Ectodermal cell (in vitro differentiated cells): ENCODE results near the gene FCRL2.

ENCODE experiments used
- H3K27ac ChIP-seq: 2 replicates; pipeline ENCODE4 v1.7.0; 2013; ENCODE audit warnings: mild to moderate bottlenecking, low read depth, low read length; ENCODE audit not compliant: insufficient read depth, poor library complexity, severe bottlenecking
- H3K27me3 ChIP-seq: 2 replicates; pipeline ENCODE4 v1.7.0; 2013; ENCODE audit warnings: mild to moderate bottlenecking, low read length; ENCODE audit not compliant: insufficient read depth, control insufficient read depth, poor library complexity, severe bottlenecking
- H3K36me3 ChIP-seq: one replicate; pipeline ENCODE4 v1.7.0; 2013; ENCODE audit warnings: low read length; ENCODE audit not compliant: control insufficient read depth, insufficient read depth
- H3K4me1 ChIP-seq: one replicate; pipeline ENCODE4 v1.7.0; 2013; ENCODE audit warnings: low read length; ENCODE audit not compliant: control insufficient read depth, insufficient read depth
- H3K4me3 ChIP-seq: 2 replicates; pipeline ENCODE4 v1.7.0; 2013; ENCODE audit warnings: low read depth, low read length, control low read depth; ENCODE audit not compliant: insufficient read depth
- H3K9me3 ChIP-seq: 2 replicates; pipeline ENCODE4 v1.7.0; 2013; ENCODE audit warnings: mild to moderate bottlenecking, low read length, moderate library complexity; ENCODE audit not compliant: control insufficient read depth
- WGBS, 2 experiments: methylation state at CpG; one replicate each; pipeline ENCODE4 v1.1.7; 2013; ENCODE audit warnings: missing lambda C conversion rate in 2 of 2; 5-methylcytosine and 5-hydroxymethylcytosine counted together

The FCRL2 gene

DNA sequence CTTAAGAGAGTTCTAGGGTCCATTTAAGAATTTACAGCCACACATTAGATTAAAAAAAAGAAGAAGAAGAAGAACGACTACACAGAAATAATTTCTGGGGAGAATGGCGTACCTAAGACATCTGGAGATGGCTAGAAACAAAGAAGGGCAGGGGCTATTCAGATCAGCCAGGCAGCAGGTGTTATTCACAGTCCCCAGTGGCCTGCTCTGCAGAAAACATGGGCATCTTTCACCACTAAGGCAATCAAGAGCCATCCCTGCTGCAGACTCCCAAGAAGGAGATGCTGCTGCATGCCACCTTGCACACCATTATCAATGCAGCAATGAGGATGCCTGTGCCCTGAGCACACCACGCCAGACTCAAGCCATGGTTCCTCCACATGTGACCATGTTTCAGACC is 7.9 kb upstream of the FCRL2 start:
- no peaks in the 10 kb centered on the region for H3K9me3 ChIP-seq
- H3K4me3 ChIP-seq = no peak overlapping the region
- H3K27me3 ChIP-seq = no peaks in the 10 kb centered on the region
- H3K36me3 ChIP-seq = no peaks in the 10 kb centered on the region
- H3K4me1 ChIP-seq = no peaks in the 10 kb centered on the region
- H3K27ac ChIP-seq = no peak overlapping the region
- 93 to 96% methylated on average over 3 of the region's 3 CpGs for WGBS, 2 experiments

DNA sequence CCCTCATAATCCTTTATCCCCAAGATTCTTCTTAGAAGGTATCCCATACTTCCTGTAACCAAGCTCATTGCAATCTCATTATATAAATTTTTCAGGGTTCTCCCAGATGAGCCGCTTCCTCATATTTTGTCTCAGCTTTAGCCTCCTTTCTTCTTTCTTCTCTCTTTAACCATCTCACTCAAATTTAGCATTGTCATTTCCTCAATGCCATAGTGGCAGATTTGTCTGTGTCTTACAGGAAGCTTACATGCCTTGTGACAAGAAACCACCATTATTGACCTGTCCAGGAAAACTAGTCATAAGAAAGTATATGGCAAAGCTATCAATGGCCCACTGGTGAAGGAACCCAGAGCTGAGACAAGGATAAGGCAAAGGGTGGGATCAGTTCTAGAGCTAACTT is 6.0 kb upstream of the FCRL2 start:
- Histone ChIP-seq H3K27ac (no peak overlapping the region), H3K27me3 (no peaks in the 10 kb centered on the region), H3K9me3 (no peaks in the 10 kb centered on the region), H3K36me3 (no peaks in the 10 kb centered on the region), H3K4me1 (no peaks in the 10 kb centered on the region), H3K4me3 (no peak overlapping the region)
- 91 to 92% methylated on average over 1 of the region's 1 CpG for WGBS, 2 experiments

DNA sequence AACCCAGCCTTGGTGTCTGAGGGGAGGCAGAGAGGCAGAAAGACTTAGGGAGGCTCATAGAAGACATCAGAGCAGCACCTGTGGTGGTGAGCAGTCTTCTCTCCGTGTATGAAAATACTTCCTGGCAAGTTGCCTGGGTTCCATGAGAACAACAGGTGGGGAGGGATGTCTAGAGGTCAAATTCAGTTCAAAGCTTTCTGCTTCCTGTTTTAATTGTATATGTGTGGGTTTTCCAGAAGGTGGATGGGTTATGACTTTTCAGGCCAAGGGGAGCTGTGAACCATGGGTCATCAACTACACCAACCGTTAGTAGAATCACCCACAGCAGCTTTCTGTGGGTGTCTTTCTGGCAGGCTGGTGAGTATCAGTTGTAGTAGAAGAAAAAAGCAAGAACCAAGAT is 4.1 kb upstream of the FCRL2 start:
- H3K9me3 ChIP-seq = no peaks in the 10 kb centered on the region
- no peaks in the 10 kb centered on the region for H3K36me3 ChIP-seq
- no peaks in the 10 kb centered on the region for H3K27me3 ChIP-seq
- H3K4me1 ChIP-seq = no peaks in the 10 kb centered on the region
- WGBS, 2 experiments = 85 to 93% methylated on average over 1 to 2 of the region's 2 CpGs
- no peak overlapping the region for H3K4me3 ChIP-seq
- no peak overlapping the region for H3K27ac ChIP-seq

DNA sequence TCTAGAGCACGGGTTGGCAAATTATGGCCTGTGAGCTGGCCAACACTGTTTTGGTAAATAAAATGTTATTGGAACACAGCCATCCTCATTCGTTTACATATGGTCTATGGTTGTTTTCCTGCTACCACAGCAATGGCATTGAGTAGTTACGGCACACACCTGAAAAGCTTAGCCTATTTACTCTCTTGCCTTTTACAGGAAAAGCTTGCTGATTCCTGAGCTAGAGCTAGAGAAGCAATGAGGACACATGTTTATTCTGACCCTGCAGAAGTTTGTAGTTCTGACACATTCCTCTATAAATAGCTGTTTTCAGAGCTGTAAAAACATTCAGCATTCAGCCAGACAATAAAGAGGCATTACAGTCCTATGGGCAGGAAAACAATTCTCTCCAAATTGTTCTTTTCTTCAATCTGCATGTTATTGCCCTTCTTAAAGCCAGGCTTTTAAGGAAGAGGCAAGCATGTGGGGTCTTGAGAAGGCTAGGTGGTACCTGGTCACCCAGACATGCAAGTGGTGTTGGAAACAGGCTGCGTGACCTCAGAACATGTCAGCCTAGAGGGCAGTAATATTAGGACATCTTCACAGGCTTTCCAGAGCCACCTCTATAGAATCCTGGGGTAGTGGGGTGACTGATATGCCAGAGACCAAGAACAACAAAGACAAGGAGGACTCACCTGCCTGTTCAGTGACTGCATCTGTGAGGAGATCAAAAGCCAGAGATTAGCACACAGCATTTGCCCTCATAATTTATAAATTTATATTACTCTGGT is 1.6 kb downstream of the FCRL2 start:
- Histone ChIP-seq H3K27me3 (no peaks in the 10 kb centered on the region), H3K36me3 (no peaks in the 10 kb centered on the region), H3K4me1 (no peaks in the 10 kb centered on the region), H3K9me3 (no peaks in the 10 kb centered on the region), H3K4me3 (no peak overlapping the region), H3K27ac (no peak overlapping the region)
- WGBS, 2 experiments = 83 to 92% methylated on average over 4 of the region's 4 CpGs

DNA sequence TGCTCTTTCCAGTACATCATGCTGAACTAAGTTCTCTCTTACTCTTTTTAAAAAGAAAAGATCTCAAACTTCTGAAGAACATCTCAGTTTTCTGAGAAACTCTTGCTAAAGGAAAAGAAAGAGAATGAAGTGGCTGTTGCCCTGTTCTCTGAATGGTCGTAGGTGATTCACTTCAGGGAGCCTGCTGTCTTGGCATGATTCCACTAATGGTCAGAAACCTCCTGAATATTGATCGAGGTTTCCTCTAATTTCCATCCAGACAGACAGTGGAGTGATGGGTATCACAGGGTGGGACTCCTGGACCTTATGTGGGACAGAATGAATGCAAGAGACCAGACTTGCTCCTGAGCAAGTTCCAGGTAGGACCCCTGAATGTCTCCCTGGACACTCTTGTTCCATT is 2.5 kb downstream of the FCRL2 start:
- Histone ChIP-seq H3K27me3 (no peaks in the 10 kb centered on the region), H3K36me3 (no peaks in the 10 kb centered on the region), H3K4me1 (no peaks in the 10 kb centered on the region), H3K27ac (no peak overlapping the region), H3K4me3 (no peak overlapping the region), H3K9me3 (no peaks in the 10 kb centered on the region)
- 88 to 90% methylated on average over 2 of the region's 2 CpGs for WGBS, 2 experiments

DNA sequence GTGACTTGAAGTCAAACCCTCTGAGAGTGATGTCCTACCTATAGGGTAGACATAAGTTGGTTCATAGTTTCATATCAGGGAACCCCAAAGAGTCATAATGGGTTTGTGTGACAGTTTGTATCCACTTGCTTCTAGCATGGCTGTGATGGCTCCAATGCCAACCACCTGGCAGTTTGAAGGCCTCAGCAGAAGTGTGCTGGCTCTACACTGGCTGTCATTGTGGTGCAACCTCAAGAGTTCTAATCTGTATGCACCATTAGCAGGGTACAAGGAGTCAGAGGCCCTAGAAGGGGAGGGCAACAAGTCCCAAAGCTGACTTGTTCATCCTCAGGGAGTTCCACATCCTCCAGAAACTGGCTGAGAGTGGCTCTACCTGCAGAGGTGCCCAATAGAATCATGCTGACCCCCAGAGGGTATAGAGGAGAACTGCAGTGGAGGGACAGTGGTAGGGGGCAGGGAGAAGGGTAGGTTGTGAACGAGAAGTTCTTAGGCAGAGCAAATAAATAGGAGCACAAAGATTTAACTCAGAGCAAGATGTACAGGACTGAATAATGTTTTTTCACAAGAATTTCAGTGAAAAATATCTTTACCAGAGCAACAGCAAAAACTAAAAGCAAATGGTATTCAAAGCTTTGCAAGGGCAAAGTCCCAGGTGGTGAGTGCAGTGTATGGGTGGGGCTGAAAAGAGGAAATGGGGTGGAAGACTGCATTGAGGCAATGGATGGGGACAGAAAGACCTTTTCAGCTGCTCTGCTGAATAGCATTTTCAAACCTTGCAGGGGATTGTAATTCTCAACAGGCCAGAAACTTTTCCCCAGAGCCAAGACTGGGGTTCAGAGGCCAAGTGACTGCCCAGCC is 3.2 kb downstream of the FCRL2 start:
- no peaks in the 10 kb centered on the region for H3K36me3 ChIP-seq
- no peaks in the 10 kb centered on the region for H3K27me3 ChIP-seq
- H3K4me1 ChIP-seq = no peaks in the 10 kb centered on the region
- no peak overlapping the region for H3K4me3 ChIP-seq
- WGBS, 2 experiments = 55 to 71% methylated on average over 1 of the region's 1 CpG
- H3K27ac ChIP-seq = no peak overlapping the region
- no peaks in the 10 kb centered on the region for H3K9me3 ChIP-seq

DNA sequence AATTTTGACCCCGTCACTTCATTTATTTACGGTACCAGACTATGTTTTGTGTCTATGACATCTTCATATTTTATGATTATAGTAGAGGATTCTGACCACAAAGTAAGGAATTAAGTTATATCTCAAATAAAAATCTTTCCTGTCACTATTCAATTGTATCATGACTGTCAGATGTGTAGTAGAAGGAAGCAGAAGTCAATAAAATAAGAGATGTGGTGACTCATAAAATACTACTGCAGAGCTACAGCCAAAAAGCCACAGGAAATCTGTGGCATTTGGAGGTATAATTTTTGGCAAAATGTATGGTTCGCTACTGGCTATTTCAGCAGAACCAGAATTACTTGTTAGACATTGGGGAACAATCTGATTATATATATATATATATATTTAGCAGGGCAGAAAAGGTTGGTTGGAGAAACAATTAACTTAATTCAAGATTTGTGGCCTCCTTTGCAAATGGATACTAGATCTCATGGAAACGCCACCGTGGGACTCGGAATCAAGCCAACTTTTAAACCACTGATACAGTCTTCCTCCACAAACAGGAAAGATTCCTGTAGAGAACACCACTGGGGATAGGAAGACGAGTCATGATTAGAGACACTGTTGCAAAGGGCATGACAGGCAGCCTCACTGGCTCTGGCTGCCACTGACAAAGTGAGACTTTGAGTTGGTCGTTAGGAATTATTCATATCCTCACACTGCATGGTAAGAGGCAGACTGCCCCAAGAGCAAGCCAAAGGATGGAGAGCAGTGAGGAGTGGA is 5.1 kb downstream of the FCRL2 start:
- Histone ChIP-seq H3K9me3 (no peaks in the 10 kb centered on the region), H3K4me3 (no peak overlapping the region), H3K27me3 (no peaks in the 10 kb centered on the region), H3K4me1 (no peaks in the 10 kb centered on the region), H3K27ac (no peak overlapping the region), H3K36me3 (no peaks in the 10 kb centered on the region)
- WGBS, 2 experiments = 89 to 90% methylated on average over 5 to 7 of the region's 8 CpGs

DNA sequence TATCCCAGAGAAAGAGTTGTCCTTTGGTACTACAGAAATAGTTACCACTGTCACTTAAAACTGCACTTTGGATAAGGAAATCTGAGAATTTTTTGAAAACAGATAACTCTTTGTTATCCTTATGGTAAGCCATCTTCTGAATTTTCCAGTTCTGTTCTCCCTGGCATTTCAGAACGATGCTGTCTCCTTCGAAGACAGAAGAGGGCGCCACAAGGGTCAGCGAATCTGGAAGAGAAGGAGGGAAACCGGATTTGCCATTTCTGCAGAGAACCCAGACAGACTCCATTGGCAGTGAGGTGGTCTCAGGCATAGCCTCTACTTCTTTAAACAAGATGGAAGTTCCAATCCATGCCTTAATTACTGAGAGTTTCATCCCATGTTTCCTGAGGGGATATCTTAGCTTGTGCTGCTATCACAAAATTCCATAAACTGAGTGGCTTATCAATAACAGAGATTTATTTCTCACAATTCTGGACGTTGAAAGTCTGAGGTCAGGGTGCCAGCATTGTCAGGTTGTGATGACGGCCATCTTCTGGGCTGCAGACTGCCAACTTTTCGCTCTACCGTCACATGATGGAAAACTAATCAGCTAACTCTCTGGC is 6.4 kb downstream of the FCRL2 start:
- Histone ChIP-seq H3K27ac (no peak overlapping the region), H3K4me3 (no peak overlapping the region), H3K4me1 (no peaks in the 10 kb centered on the region), H3K36me3 (no peaks in the 10 kb centered on the region), H3K9me3 (no peaks in the 10 kb centered on the region), H3K27me3 (no peaks in the 10 kb centered on the region)
- 60 to 62% methylated on average over 9 of the region's 9 CpGs for WGBS, 2 experiments

DNA sequence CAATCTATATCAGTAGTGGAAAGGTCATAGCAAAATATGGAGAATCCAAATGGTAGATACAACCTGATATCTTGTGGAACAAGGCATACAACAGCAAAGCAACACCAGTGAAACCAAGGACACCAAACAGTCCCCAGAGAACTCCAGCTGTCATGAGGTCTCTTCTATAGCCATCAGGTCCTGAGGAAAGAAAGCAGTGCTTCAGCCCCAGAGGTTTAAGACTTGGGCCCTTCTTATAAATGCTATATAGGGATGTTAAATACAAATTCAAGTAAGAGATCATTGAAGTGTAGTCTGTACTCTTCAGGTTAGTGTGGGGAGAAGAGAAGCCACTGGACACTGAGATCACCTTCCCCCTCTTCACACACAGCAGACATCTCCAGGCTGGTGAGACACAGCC is 10.1 kb downstream of the FCRL2 start:
- H3K27me3 ChIP-seq = no peaks in the 10 kb centered on the region
- H3K4me3 ChIP-seq = no peak overlapping the region
- no peaks in the 10 kb centered on the region for H3K9me3 ChIP-seq
- H3K36me3 ChIP-seq = no peaks in the 10 kb centered on the region
- H3K4me1 ChIP-seq = no peaks in the 10 kb centered on the region
- H3K27ac ChIP-seq = no peak overlapping the region

DNA sequence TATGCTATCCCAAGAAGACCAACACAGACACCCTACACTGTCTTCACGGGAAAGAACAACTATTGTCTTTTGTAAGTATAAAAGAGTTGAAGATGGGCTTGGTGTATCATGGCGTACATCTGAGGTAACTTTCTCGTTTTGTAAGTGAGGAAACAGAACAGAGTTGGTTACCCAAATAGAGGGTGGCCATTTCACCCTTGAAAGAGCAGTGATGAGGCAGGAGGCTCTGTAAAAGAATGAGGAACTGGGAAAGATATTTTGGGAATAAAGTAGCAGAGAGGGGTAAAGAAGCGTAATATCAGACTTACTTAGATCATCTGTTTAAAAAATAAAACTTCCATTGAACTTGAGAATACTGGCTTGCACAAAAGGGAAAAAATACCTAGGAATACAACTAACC is 18.9 kb downstream of the FCRL2 start:
- WGBS, 2 experiments = 93 to 97% methylated on average over 3 to 4 of the region's 4 CpGs
- Histone ChIP-seq H3K36me3 (no peaks in the 10 kb centered on the region), H3K4me3 (no peak overlapping the region), H3K4me1 (no peaks in the 10 kb centered on the region), H3K9me3 (no peaks in the 10 kb centered on the region), H3K27ac (no peak overlapping the region), H3K27me3 (no peaks in the 10 kb centered on the region)
